Vagina (tissue), 2 donors: Measurements from ENCODE around the gene GPR32.

Source experiments
- CTCF ChIP-seq, 3 experiments: fragments of 450-650 bp in 2 of 3; fragments of 200-600 bp in 1 of 3; sonication (generic) in 1 of 3; IDR thresholded peaks; one replicate each; pipeline ENCODE4 v1.5.1; 2017 to 2019; ENCODE audit warnings: antibody characterized with exemption in 3 of 3, mild to moderate bottlenecking in 2 of 3, moderate library complexity in 2 of 3
- POLR2A ChIP-seq, 2 donors: fragments of 450-650 bp; IDR thresholded peaks; one replicate each; pipeline ENCODE4 v1.6.1; 2017; ENCODE audit warnings: antibody characterized with exemption in 2 of 2, mild to moderate bottlenecking in 2 of 2, moderate library complexity in 2 of 2
- POLR2AphosphoS5 ChIP-seq, 2 donors: sonication (generic); formaldehyde crosslinking; IDR thresholded peaks; one replicate each; pipeline ENCODE4 v1.9.0; 2017; ENCODE audit warnings: antibody characterized with exemption in 2 of 2, mild to moderate bottlenecking in 2 of 2, low read depth in 1 of 2; ENCODE audit not compliant: insufficient read depth in 1 of 2

- TF ChIP-seq CTCF (IDR thresholded peaks at IDR 0.05) (no peak), POLR2AphosphoS5 (IDR thresholded peaks at IDR 0.05; ENCODE audit: insufficient read depth in 1 of 2, low read depth in 1 of 2) (no peak), POLR2A (IDR thresholded peaks at IDR 0.05) (no peak)
Observed at GRCh38 chr19:50812474-50812873, 42.2 kb downstream of the GPR32 start.
